VCaP (cell line): ENCODE measurements around the gene BNIP5.

Source experiments
- H3K27ac ChIP-seq: fragments of 450-650 bp; 2 replicates; pipeline ENCODE4 v1.5.1; 2017
- CTCF ChIP-seq: fragments of 450-650 bp; conservative IDR thresholded peaks from 2 replicates; pipeline ENCODE4 v1.5.1; 2017; ENCODE audit warnings: mild to moderate bottlenecking, moderate library complexity

Gene BNIP5

GRCh38 chr6:36378243-36378920 is 41.7 kb upstream of the BNIP5 start:
- no peak overlapping the region for H3K27ac ChIP-seq
- TF ChIP-seq CTCF = no peak

GRCh38 chr6:36377594-36377993 is 40.9 kb upstream of the BNIP5 start:
- no peak for TF ChIP-seq CTCF
- H3K27ac ChIP-seq = no peak overlapping the region

GRCh38 chr6:36376742-36377141 is 40.1 kb upstream of the BNIP5 start:
- H3K27ac ChIP-seq = no peak overlapping the region
- no peak for TF ChIP-seq CTCF

GRCh38 chr6:36376183-36376582 is 39.5 kb upstream of the BNIP5 start:
- TF ChIP-seq CTCF = no peak
- H3K27ac ChIP-seq = no peak overlapping the region

GRCh38 chr6:36375644-36376155 is 39.0 kb upstream of the BNIP5 start:
- H3K27ac ChIP-seq = no peak overlapping the region
- TF ChIP-seq CTCF = no peak

- H3K27ac ChIP-seq = no peak overlapping the region
- no peak for TF ChIP-seq CTCF
Observed at GRCh38 chr6:36374972-36375371, 38.3 kb upstream of the BNIP5 start.

GRCh38 chr6:36374194-36374593 is 37.5 kb upstream of the BNIP5 start:
- H3K27ac ChIP-seq = no peak overlapping the region
- no peak for TF ChIP-seq CTCF
